GM12873 (cell line): ENCODE measurements around the gene SPRY2.

Experiments used
- TF ChIP-seq, protein P1 (sequence below): IDR thresholded peaks from 2 replicates; pipeline ENCODE4 v1.5.1; 2012; ENCODE audit warnings: low read depth, mild to moderate bottlenecking, moderate library complexity, low read length, control low read depth; ENCODE audit not compliant: insufficient read depth; ENCODE audit errors: missing control alignments

Gene SPRY2

DNA sequence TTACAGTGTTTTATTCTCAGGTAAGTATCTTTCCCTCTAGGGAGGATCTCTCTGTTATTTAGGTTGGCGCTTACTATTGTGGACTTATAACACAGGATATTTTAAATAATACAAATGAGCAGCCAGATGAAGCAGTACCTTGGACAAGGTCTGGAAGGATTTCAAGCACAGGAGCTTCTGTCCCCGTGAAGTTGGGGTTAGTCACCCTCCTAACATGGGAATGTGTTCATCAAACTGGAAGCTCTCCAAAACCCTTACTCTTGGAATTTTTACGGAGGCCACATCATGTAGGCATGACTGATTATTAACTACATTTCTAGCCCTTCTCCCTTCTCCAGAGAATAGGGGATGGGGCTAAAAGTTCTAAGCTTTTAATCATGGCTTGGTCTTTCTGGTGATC lies 38.3 kb upstream of the SPRY2 start:
- TF ChIP-seq, protein P1, sequence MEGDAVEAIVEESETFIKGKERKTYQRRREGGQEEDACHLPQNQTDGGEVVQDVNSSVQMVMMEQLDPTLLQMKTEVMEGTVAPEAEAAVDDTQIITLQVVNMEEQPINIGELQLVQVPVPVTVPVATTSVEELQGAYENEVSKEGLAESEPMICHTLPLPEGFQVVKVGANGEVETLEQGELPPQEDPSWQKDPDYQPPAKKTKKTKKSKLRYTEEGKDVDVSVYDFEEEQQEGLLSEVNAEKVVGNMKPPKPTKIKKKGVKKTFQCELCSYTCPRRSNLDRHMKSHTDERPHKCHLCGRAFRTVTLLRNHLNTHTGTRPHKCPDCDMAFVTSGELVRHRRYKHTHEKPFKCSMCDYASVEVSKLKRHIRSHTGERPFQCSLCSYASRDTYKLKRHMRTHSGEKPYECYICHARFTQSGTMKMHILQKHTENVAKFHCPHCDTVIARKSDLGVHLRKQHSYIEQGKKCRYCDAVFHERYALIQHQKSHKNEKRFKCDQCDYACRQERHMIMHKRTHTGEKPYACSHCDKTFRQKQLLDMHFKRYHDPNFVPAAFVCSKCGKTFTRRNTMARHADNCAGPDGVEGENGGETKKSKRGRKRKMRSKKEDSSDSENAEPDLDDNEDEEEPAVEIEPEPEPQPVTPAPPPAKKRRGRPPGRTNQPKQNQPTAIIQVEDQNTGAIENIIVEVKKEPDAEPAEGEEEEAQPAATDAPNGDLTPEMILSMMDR = no peak

DNA sequence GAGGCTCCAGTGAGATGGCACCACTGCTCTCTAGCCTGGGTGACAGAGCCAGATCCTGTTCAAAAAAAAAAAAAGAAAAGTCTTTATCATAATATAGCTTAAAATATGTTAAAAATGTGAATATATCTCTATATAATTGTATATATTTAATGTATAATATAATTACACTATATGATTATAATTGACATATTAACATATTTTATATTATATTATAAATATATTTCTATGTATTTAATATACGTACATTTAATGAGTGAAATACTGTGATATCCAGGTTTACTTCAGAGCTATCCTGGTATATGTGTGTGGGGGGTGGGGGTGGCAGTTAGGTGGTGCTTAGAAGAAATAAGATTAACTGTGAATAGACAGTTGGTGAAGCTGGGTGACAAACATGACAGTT lies 35.6 kb upstream of the SPRY2 start:
- TF ChIP-seq, protein P1 = no peak

DNA sequence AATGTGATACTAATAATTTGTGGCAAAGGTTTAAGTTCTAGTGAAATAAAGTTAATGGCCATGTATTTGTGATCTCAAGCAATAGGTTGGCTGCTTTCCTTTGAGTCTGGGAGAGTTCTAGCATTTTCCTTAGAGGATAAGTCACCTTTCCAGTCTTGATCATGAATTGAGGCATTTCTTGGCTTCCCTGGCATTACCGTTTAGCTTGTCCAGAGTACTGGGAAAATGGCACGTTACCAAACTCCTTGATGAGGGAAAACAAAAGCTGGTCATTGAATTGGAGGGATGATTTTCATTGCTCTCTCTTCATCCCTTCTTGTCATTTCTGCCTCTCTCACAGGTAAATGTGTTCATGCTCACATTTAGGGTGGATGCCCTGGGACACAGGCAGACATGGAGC lies 34.0 kb upstream of the SPRY2 start:
- TF ChIP-seq, protein P1 = no peak

DNA sequence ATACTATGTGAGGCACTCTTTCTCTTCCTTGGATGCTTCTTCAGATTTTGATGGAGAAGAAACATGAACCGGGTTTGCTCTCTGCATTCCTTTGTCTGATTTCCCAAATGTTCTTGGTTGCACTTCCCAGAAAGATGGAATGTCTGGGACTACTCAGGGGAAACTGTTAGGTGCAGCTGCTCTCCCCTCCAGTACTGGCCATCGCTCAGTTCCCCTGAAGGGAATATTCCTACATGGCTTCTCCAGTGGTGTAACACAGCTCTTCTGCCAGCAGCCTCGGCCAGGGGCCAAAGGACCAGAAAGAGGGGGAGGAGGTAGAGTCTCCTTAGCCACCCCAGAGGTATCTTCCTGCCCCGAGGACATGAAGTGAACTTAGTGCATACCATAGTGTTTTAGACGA lies 33.5 kb upstream of the SPRY2 start:
- TF ChIP-seq, protein P1 = no peak

DNA sequence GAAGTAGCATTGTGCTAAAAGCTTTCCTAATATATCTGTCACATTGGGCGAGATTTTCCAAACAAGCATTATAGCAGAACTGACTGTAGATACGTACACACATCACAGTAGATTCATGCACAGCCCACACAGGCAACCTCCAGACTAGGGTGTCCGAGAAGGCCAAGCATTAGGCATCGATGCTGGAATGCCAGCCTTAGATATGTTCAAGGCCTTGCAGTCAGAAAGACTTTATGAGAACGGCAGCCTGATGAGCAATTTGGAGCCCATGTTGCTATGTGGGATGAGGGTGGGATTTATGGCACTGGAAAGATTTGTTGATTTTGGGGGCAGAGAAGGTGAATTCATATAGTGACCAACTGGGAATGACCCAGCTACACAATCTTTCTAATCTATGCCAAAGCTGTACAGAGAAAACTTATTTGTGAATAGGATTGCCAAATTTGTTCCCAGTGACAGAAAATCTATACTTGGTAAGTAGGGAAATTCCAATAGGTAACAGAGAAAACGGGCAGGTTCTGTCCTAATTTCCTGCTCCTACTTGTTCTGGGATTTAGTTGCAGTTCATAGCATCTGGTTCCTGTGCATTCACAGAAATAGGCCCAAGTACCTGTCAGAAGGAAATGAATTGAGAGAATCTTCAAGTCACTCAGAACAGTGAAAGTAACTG lies 31.0 kb upstream of the SPRY2 start:
- TF ChIP-seq, protein P1 = no peak

DNA sequence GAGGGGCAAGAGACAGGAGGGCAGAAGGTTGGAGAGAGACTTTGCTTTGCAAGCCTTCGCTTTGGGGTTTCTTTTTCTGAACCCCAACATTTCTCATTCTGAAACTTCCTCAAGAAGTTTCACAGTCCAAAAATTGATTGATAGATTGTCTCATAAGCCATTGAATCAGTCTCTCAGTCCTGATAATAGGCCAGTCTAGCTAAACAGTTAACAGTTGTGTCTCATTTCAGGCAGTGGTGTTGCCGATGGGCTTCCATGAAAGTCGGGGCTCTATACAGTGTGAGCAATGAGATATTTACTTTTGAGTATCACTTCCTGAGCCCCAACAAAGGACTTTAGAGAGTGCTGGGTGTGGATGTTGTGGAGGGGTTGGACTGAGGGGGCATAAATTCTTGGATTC lies 26.5 kb upstream of the SPRY2 start:
- TF ChIP-seq, protein P1 = no peak

DNA sequence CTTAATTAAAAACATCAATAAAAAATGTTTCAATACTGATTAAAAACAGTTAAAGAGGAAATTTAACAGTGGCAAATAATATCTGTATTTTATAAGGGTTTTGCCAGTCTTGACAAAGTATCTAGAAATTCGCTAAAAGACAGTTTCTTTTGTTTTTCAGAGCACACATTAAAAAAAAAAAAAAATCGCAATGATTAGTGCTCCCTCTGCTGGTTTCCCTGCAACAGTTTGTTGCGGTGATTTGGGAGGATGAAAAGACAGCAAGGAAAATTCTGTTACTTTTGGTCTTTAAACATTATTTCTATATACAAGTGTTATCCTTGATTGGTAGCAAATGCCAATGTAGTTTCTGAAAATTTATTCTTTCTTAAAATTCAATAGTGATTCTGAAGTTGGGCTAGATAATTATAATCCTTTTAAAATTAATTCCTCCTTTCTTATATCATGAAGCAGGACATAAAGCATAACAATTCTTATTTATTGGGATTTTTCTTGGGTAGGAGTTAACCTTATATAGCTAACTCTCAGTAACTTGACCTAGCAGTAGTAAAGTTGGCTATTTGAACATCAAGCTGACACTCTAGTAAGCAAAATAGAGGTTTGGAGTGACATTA lies 23.1 kb upstream of the SPRY2 start:
- TF ChIP-seq, protein P1 = peak; percentile 58
